ENCODE data around the gene MRPL43. TPM values are rescaled to one million over a fixed set of nuclear protein-coding genes. Genes with fewer than 3 reads are reported as not detected.

The MRPL43 gene
- total RNA-seq, 2 experiments from 2014 or later = 53.8 to 56.2 TPM

GRCh38 chr10:100970914-100971811, 16.1 kb downstream of the MRPL43 start:
- no peaks in the 10 kb centered on the region for H3K79me2 ChIP-seq (ENCODE audit: insufficient read depth, low read depth, low read length)
- intact Hi-C loops (cut with micrococcal nuclease; ENCODE audit: unreplicated experiment) = no loop called here
- TF ChIP-seq CTCF (conservative IDR thresholded peaks at IDR 0.05; ENCODE audit: low read length) = no peak
- TF ChIP-seq EZH2phosphoT487 (IDR thresholded peaks at IDR 0.05; ENCODE audit: borderline replicate concordance, low read depth, low read length) = no peak
- no TSS peak for BruUV-seq (replicated peaks)
- H3K4me1 ChIP-seq (ENCODE audit: insufficient read depth, low read length, poor library complexity, severe bottlenecking) = peaks cover 14% of the 10 kb centered on the region
- no peaks in the 10 kb centered on the region; the same call in 1 of the 2 replicates for H3K36me3 ChIP-seq (ENCODE audit: insufficient read depth, low read length)
- POLR2A ChIA-PET = no interaction called here
- H2AFZ ChIP-seq (ENCODE audit: low read length) = no peak overlapping the region
- DNase-seq (ENCODE audit: low spot score) = no peak
- CTCF ChIA-PET (ENCODE audit: unreplicated experiment) = no interaction called here
- no peak overlapping the region for H3K4me2 ChIP-seq (ENCODE audit: low read length)
- H3K9me2 ChIP-seq (ENCODE audit: insufficient read depth, low read length) = no peaks in the 10 kb centered on the region
- H3K4me3 ChIP-seq (ENCODE audit: low read depth, low read length, poor library complexity, severe bottlenecking) = no peak overlapping the region
- H4K20me1 ChIP-seq (ENCODE audit: insufficient read depth, low read length) = no peaks in the 10 kb centered on the region
- H3K27ac ChIP-seq (ENCODE audit: low read depth, low read length, poor library complexity, severe bottlenecking) = no peak overlapping the region
- H3K9me3 ChIP-seq (ENCODE audit: low read length) = no peaks in the 10 kb centered on the region

GRCh38 chr10:100970076-100970913, 17.0 kb downstream of the MRPL43 start:
- DNase-seq (ENCODE audit: low spot score) = no peak
- no peak overlapping the region for H3K27ac ChIP-seq (ENCODE audit: low read depth, low read length, poor library complexity, severe bottlenecking)
- no peaks in the 10 kb centered on the region for H3K9me3 ChIP-seq (ENCODE audit: low read length)
- H3K4me2 ChIP-seq (ENCODE audit: low read length) = peak overlapping the region; percentile 53
- CTCF ChIA-PET (ENCODE audit: unreplicated experiment) = interaction anchor here (0.9 kb wide), 1 partner anchor 11 kb away, joined by 3 read pairs; no protein-coding TSS in a partner anchor
- BruUV-seq (replicated peaks) = no TSS peak
- H3K9me2 ChIP-seq (ENCODE audit: insufficient read depth, low read length) = no peaks in the 10 kb centered on the region
- no peaks in the 10 kb centered on the region for H4K20me1 ChIP-seq (ENCODE audit: insufficient read depth, low read length)
- no peaks in the 10 kb centered on the region for H3K79me2 ChIP-seq (ENCODE audit: insufficient read depth, low read depth, low read length)
- TF ChIP-seq CTCF (conservative IDR thresholded peaks at IDR 0.05; ENCODE audit: low read length) (no peak), EZH2phosphoT487 (IDR thresholded peaks at IDR 0.05; ENCODE audit: borderline replicate concordance, low read depth, low read length) (no peak)
- H3K36me3 ChIP-seq (ENCODE audit: insufficient read depth, low read length) = peaks cover 7% of the 10 kb centered on the region; the same call in 1 of the 2 replicates
- peak overlapping the region; percentile 37 for H3K4me3 ChIP-seq (ENCODE audit: low read depth, low read length, poor library complexity, severe bottlenecking)
- no peak overlapping the region for H2AFZ ChIP-seq (ENCODE audit: low read length)
- intact Hi-C loops (cut with micrococcal nuclease; ENCODE audit: unreplicated experiment) = no loop called here
- peaks cover 14% of the 10 kb centered on the region for H3K4me1 ChIP-seq (ENCODE audit: insufficient read depth, low read length, poor library complexity, severe bottlenecking)
- POLR2A ChIA-PET = no interaction called here

Data from OCI-LY7 (cell line).